Activated B cell treated with CpG ODN at 0.5 μM for 24 hours (primary cell): ENCODE results near the gene TTPAL. TPM values are rescaled to one million over a fixed set of nuclear protein-coding genes. Genes with fewer than 3 reads are reported as not detected.

Source experiments
- ATAC-seq: fragments of 200-7000 bp; cut with Tn5 transposase; one replicate; pipeline ENCODE4 v1.10.0; 2021; ENCODE audit warnings: low read depth, mild to moderate bottlenecking, moderate library complexity
- CTCF ChIA-PET: fragments of 350-600 bp; sonication (Branson Sonifier 250); formaldehyde crosslinking; loops from one replicate; lab custom pipeline; 2021; ENCODE audit warnings: antibody characterized with exemption; lab: Charles Lee
- POLR2A ChIA-PET: fragments of 350-600 bp; sonication (Branson Sonifier 250); formaldehyde crosslinking; loops from one replicate; lab custom pipeline; 2021; ENCODE audit warnings: antibody characterized with exemption; lab: Charles Lee
- DNase-seq: peaks from one replicate; pipeline ENCODE4 v3.0.0; 2022
- H3K27ac Mint-ChIP-seq: one replicate; pipeline ENCODE4 v1.8.0; 2020; ENCODE audit warnings: mixed read lengths
- H3K27me3 Mint-ChIP-seq: one replicate; pipeline ENCODE4 v1.8.0; 2021; ENCODE audit warnings: mixed read lengths
- H3K36me3 Mint-ChIP-seq: one replicate; pipeline ENCODE4 v1.8.0; 2021; ENCODE audit warnings: low read depth, mixed read lengths
- H3K4me1 Mint-ChIP-seq: one replicate; pipeline ENCODE4 v1.8.0; 2021; ENCODE audit warnings: mixed read lengths
- H3K4me3 Mint-ChIP-seq: one replicate; pipeline ENCODE4 v1.8.0; 2020; ENCODE audit warnings: mild to moderate bottlenecking, mixed read lengths
- H3K9me3 Mint-ChIP-seq: one replicate; pipeline ENCODE4 v1.8.0; 2020; ENCODE audit warnings: mixed read lengths
- CTCF ChIP-seq: fragments of 200-600 bp; IDR thresholded peaks from one replicate; pipeline ENCODE4 v1.8.0; 2022; ENCODE audit warnings: antibody characterized with exemption, mild to moderate bottlenecking
- intact Hi-C: fragments of 100-400 bp; cut with micrococcal nuclease; formaldehyde crosslinking; loops from one replicate; pipeline ENCODE4 v1.15.1; 2024
- total RNA-seq: library from RNA; stranded (reverse); gene quantifications from 2 replicates; pipeline ENCODE4 v1.2.3, GENCODE V29; 2022

The TTPAL gene
- total RNA-seq, 1 donor from 2014 or later, result 27.5 TPM

- ATAC-seq, result no peak
- no peak for DNase-seq
- no peaks in the 10 kb centered on the region for H3K36me3 Mint-ChIP-seq
- H3K4me3 Mint-ChIP-seq, result no peak overlapping the region
- POLR2A ChIA-PET, result no interaction called here
- H3K27ac Mint-ChIP-seq, result no peak overlapping the region
- no peaks in the 10 kb centered on the region for H3K4me1 Mint-ChIP-seq
- TF ChIP-seq CTCF, result no peak
- H3K27me3 Mint-ChIP-seq, result peaks cover 6% of the 10 kb centered on the region
- no peaks in the 10 kb centered on the region for H3K9me3 Mint-ChIP-seq
- intact Hi-C loops, result no loop called here
- CTCF ChIA-PET, result no interaction called here
Observed at GRCh38 chr20:44428174-44429016, 47.3 kb upstream of the TTPAL start.

GRCh38 chr20:44429017-44429339 is 46.7 kb upstream of the TTPAL start:
- Mint-ChIP-seq H3K27me3 (peaks cover 1% of the 10 kb centered on the region), H3K4me3 (no peak overlapping the region), H3K9me3 (no peaks in the 10 kb centered on the region), H3K27ac (no peak overlapping the region), H3K4me1 (no peaks in the 10 kb centered on the region), H3K36me3 (no peaks in the 10 kb centered on the region)
- ATAC-seq, result no peak
- ChIA-PET POLR2A (no interaction called here), CTCF (no interaction called here)
- no peak for DNase-seq
- intact Hi-C loops, result no loop called here
- no peak for TF ChIP-seq CTCF

- intact Hi-C loops, result no loop called here
- Mint-ChIP-seq H3K27me3 (peaks cover 4% of the 10 kb centered on the region), H3K27ac (no peak overlapping the region), H3K9me3 (no peaks in the 10 kb centered on the region), H3K4me1 (no peaks in the 10 kb centered on the region), H3K4me3 (no peak overlapping the region), H3K36me3 (no peaks in the 10 kb centered on the region)
- ATAC-seq (no peak), DNase-seq (no peak)
- ChIA-PET POLR2A (no interaction called here), CTCF (no interaction called here)
- TF ChIP-seq CTCF, result no peak
Observed at GRCh38 chr20:44429419-44430269, 46.0 kb upstream of the TTPAL start.

- DNase-seq (no peak), ATAC-seq (no peak)
- Mint-ChIP-seq H3K27ac (no peak overlapping the region), H3K4me1 (no peaks in the 10 kb centered on the region), H3K36me3 (no peaks in the 10 kb centered on the region), H3K27me3 (peaks cover 4% of the 10 kb centered on the region), H3K4me3 (no peak overlapping the region), H3K9me3 (no peaks in the 10 kb centered on the region)
- ChIA-PET CTCF (no interaction called here), POLR2A (no interaction called here)
- intact Hi-C loops, result no loop called here
- no peak for TF ChIP-seq CTCF
Observed at GRCh38 chr20:44430270-44431065, 45.2 kb upstream of the TTPAL start.
